G401 (cell line): ENCODE results near the gene AK9. TPM values are rescaled to one million over a fixed set of nuclear protein-coding genes. Genes with fewer than 3 reads are reported as not detected.
A peak's percentile ranks its signal among the peaks of the same experiment; 100 is the strongest.
"Not testable (repeated sequence)": the region's sequence is repeated elsewhere in the genome, so short reads cannot be mapped to it uniquely, and the experiment has no call there.

Experiments
- DNase-seq: peaks from one replicate; pipeline ENCODE4 v3.0.0-alpha.2; 2015; ENCODE audit warnings: low spot score
- in situ Hi-C: cut with HindIII; loops from 2 replicates; pipeline ENCODE4 v1.10.0; 2016; ENCODE audit warnings: low sequenced_read_pairs, mixed read lengths
- total RNA-seq: library from RNA; depleted of rRNA; stranded (reverse); fragments of >200 nt; shearing (Covaris generic); gene quantifications from 2 replicates; pipeline ENCODE4 v1.2.3, GENCODE V29; 2014

The AK9 gene
- total RNA-seq, 1 experiment from 2014 or later = 1.2 TPM

GRCh38 chr6:109471105-109471810 is 219.7 kb downstream of the AK9 start:
- no peak for DNase-seq
- in situ Hi-C loops = no loop called here

GRCh38 chr6:109469591-109470189 is 221.3 kb downstream of the AK9 start:
- in situ Hi-C loops = no loop called here
- DNase-seq = no peak

GRCh38 chr6:109467696-109468095 is 223.3 kb downstream of the AK9 start:
- in situ Hi-C loops = no loop called here

GRCh38 chr6:109466212-109466923 is 224.6 kb downstream of the AK9 start:
- in situ Hi-C loops = no loop called here
- DNase-seq = no peak

More at GRCh38 chr6:109467696-109468095, 223.3 kb downstream of the AK9 start:
- no peak for DNase-seq

- DNase-seq = peak; percentile 67
- in situ Hi-C loops = no loop called here
Measured at GRCh38 chr6:109465772-109466171, 225.2 kb downstream of the AK9 start.

- in situ Hi-C loops = no loop called here
- no peak for DNase-seq
Measured at GRCh38 chr6:109461733-109462526, 229.1 kb downstream of the AK9 start.

GRCh38 chr6:109461205-109461604 is 229.8 kb downstream of the AK9 start:
- DNase-seq, in situ Hi-C loops: not testable (repeated sequence)

- in situ Hi-C loops = no loop called here
- no peak for DNase-seq
Measured at GRCh38 chr6:109460161-109460829, 230.7 kb downstream of the AK9 start.

GRCh38 chr6:109458774-109459531 is 232.0 kb downstream of the AK9 start:
- in situ Hi-C loops = no loop called here
- DNase-seq = no peak

- in situ Hi-C loops = no loop called here
- peak; percentile 64 for DNase-seq
Measured at GRCh38 chr6:109457562-109457996, 233.4 kb downstream of the AK9 start.

- in situ Hi-C loops = no loop called here
- peak; percentile 93 for DNase-seq
Measured at GRCh38 chr6:109456710-109457561, 234.1 kb downstream of the AK9 start.

GRCh38 chr6:109456111-109456583 is 234.9 kb downstream of the AK9 start:
- DNase-seq = no peak
- in situ Hi-C loops = no loop called here

GRCh38 chr6:109455437-109456110 is 235.4 kb downstream of the AK9 start, which contains the start of gene MICAL1:
Gene MICAL1, minus strand, starts transcription at chr6:109455772. Its CDS starts 1,576 bp downstream, at chr6:109454196.
- peak; percentile 62 for DNase-seq

GRCh38 chr6:109454496-109455436 is 236.2 kb downstream of the AK9 start:
- DNase-seq = peak; percentile 39
- in situ Hi-C loops = no loop called here

More at GRCh38 chr6:109455437-109456110, 235.4 kb downstream of the AK9 start, which contains the start of gene MICAL1:
- in situ Hi-C loops = no loop called here
